AG09309 (cell line): Measurements from ENCODE around the gene BLACAT1.

Experiments used
- DNase-seq: peaks from one replicate; pipeline ENCODE4 v3.0.0-alpha.2; 2010; ENCODE audit warnings: low read depth
- H3K4me3 ChIP-seq: 2 replicates; pipeline ENCODE4 v1.5.1; 2011; ENCODE audit warnings: mild to moderate bottlenecking, low read depth, low read length, moderate library complexity; ENCODE audit not compliant: control insufficient read depth
- CTCF ChIP-seq: IDR thresholded peaks from 2 replicates; pipeline ENCODE4 v1.5.1; 2011; ENCODE audit warnings: mild to moderate bottlenecking, low read depth, low read length, inconsistent platforms; ENCODE audit not compliant: insufficient read depth, control insufficient read depth; ENCODE audit errors: missing control alignments

Gene BLACAT1

GRCh38 chr1:205446828-205447227 lies 9.0 kb downstream of the BLACAT1 start:
- no peak for DNase-seq
- H3K4me3 ChIP-seq, result no peak overlapping the region
- no peak for TF ChIP-seq CTCF

DNA sequence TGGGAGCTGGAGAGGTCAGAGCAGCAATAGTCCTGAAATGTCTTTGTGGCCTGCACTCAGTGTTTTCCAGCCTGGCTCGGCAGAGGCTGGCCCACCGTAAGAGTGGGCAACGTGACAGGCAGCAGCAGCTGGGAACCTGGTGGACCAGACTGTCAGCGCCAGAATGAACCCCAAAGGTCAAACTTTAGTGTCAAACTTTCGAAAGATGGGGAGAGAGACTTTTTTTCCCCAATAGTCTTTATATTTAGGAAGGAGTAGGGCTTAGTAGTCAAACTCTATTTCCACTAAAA lies 10.3 kb downstream of the BLACAT1 start:
- DNase-seq, result no peak
- H3K4me3 ChIP-seq, result no peak overlapping the region

DNA sequence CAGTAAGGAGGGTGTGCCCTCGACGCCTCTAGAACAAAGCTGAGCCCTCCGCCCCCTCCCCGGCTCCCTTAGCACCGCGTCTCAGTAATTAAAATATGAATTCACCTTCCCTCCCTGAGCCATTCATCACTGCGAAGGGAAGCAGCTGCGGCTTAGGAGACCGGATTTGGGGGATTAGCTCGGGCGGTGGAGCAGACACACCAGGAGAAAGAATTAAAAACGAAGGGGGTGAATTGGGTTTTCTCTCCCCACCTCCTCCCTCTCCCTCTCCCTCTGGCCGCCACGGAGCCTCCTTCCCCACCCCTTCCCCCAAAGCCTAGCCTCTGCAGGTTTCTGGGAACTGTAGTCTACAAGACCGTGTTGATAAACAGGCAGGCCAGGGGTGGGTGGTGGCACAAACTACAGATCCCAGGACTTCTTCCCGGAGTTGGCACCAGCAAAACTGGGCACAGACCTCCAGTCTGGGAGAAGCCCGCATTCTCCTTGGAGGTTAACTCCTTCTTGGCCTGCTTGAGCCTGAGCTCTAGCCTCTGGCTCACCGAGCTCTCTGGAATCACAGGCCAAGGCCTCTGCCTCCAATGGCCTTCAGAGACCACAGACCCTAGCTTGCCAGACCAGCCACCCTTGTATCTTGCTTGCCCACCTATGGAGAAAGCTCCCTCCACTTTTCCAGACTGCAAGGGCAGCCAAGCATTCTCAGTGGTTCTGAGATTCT lies 10.8 kb downstream of the BLACAT1 start:
- no peak overlapping the region for H3K4me3 ChIP-seq
- DNase-seq, result no peak
- no peak for TF ChIP-seq CTCF

More for the DNA sequence above, 10.3 kb downstream of the BLACAT1 start:
- TF ChIP-seq CTCF, result no peak

GRCh38 chr1:205444300-205444930 lies 11.4 kb downstream of the BLACAT1 start:
- H3K4me3 ChIP-seq, result no peak overlapping the region

DNA sequence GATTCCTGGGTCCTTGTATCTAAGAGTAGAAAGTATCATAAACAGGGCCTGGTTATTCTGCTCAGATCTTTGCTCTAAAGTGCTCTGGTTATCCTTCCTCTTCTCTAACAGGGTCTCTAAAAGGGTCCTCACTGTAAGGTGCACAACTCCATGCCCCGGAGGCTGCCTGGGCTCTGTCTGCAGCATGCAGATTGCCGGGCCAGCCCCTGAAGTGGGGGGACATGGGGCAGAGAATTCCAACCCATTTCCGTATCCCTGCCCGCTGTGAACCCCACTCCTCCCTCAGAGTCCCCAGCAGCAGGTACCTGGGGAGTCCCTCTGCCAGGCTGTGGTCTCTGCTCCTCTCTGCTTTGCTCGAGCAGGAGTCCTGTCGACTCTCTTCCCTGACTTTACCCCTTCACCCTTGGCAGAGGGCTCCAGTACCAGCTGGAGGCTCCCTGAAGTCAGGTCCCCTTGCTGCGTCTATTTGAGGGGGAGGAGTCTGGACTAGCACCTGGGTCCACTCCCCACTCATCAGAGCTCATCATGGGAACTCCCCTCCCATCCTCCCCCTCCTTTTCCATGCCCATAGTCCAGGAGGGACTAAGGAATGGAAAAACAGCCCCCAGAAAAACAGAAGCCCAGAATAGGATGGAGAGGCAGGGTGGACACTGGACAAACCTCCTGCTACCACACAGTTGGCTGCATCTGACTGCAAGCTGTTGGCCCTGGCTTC lies 12.1 kb downstream of the BLACAT1 start:
- no peak for DNase-seq
- H3K4me3 ChIP-seq, result no peak overlapping the region
- no peak for TF ChIP-seq CTCF

More at GRCh38 chr1:205444300-205444930, 11.4 kb downstream of the BLACAT1 start:
- no peak for TF ChIP-seq CTCF
- no peak for DNase-seq

DNA sequence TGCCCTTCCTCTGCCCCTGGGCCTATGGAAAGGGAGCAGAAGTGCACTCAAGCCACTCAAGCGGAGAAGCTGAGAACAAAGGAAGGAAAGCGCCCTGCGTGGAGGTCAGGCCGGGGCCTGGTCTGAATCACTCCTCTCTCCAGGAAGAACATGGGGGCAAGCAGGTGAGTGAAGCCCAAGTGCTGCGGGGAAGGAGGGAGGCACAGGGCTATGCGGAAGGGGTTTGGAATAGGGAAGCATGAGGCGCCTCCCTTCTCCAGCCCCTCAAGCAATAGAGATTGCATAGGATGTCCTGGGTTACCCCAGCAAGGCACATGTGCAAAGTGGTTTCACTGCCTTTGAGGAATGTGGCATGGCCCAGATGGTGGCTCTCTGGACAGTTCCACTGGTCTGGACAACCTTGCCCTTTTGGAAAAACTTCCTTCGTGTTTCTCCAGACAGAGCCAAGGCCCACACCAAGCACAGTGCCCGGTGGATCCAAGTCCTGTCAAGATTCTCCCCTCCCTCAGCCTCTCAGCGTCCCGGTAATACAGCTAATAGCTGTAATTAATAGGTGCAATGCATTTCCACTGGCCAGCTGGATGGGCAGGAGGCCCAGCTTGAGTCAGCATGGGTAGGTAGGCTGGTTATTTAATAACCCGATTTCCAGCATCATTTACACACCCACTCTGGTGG lies 13.7 kb downstream of the BLACAT1 start:
- DNase-seq, result no peak
- TF ChIP-seq CTCF, result no peak
- no peak overlapping the region for H3K4me3 ChIP-seq
